ENCODE data around the gene CCBE1.
"Not testable (repeated sequence)": the region's sequence is repeated elsewhere in the genome, so short reads cannot be mapped to it uniquely, and the experiment has no call there.

The CCBE1 gene

GRCh38 chr18:59715966-59716369 lies 18.7 kb upstream of the CCBE1 start:
- no peak for DNase-seq (ENCODE audit: extremely low read depth in 1 of 2, low read depth in 1 of 2)

DNA sequence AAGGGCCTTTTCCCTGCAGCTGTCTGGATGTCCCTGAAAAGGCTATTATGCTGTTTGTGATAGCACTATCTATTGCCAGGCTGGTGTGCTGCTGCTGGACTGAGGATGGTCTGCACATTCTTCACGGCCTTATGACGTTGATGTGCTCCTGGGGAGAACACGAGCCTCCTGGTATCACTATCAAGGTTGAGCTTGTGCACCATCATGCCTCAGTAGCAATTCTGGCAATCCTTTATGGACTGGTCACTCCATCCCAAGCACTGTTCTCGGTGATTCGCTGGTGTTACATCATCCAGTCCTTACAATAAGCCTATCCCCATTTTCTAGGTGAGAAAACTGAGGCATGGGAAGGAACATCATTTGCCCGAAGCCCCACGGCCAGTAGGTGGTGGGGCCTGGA lies 18.2 kb upstream of the CCBE1 start:
- no peak for DNase-seq (ENCODE audit: extremely low read depth in 1 of 2, low read depth in 1 of 2)

GRCh38 chr18:59714096-59714495 lies 16.9 kb upstream of the CCBE1 start:
- not testable (repeated sequence) for DNase-seq (ENCODE audit: extremely low read depth in 1 of 2, low read depth in 1 of 2)

- no peak for DNase-seq (ENCODE audit: extremely low read depth in 1 of 2, low read depth in 1 of 2)
Observed at GRCh38 chr18:59712311-59712710, 15.1 kb upstream of the CCBE1 start.

- no peak for DNase-seq (ENCODE audit: extremely low read depth in 1 of 2, low read depth in 1 of 2)
Observed at GRCh38 chr18:59708988-59709387, 11.8 kb upstream of the CCBE1 start.

GRCh38 chr18:59707306-59707705 lies 10.1 kb upstream of the CCBE1 start:
- no peak for DNase-seq (ENCODE audit: extremely low read depth in 1 of 2, low read depth in 1 of 2)

DNA sequence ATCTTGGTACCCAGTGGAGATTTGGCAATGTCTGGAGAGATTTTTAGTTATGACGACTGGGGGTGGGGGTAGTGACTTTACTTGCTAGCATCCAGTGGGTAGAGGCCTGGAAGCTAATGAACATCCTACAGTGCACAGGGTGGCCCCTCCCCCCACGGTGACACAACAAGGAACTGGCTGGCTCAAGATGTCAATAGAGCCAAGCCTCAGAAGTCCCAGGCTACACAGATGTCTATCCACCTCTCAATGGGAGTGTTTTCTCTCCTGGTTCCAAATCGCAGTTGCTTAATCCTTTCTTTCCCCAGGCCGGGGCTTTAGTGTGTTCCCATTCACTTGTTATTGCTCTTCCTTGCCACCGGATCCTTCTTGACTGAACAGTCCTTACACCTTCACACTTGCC lies 9.3 kb upstream of the CCBE1 start:
- DNase-seq (ENCODE audit: extremely low read depth in 1 of 2, low read depth in 1 of 2) = no peak

DNA sequence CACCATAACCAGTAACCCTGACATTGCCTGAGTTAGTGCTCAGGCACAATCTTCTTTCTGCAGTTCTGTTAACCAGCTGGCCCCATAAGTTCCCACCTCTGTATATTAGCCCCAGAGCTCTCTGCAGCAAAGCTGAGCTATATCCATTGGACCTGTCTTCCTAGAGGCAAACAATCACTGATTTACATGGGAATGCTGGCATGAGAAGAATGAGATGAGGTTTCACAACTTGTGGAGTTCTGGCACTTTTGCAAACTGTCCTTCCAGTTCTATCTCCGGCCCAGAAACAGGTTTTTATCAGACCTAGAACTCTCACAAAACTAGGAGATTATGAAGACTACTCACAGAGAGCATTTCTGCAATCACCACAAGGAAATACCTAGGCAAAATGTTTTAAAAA lies 7.9 kb upstream of the CCBE1 start:
- DNase-seq (ENCODE audit: extremely low read depth in 1 of 2, low read depth in 1 of 2) = no peak

DNA sequence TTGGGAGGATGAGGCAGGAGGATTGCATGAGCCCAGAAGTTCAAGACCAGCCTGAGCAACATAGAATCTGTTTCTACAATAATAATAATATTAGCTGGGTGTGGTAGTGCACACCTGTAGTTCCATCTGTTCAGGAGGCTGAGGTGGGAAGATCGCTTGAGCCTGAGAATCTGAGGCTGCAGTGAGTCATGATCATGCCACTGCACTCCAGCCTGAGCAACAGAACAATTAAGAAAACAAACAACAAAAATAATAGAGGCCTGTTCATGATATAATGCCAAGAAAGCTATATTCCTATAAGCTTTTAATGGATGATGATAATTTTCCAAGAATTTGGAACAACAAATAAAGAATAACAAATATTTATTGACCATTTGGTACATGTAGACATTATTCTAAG lies 6.9 kb upstream of the CCBE1 start:
- DNase-seq (ENCODE audit: extremely low read depth in 1 of 2, low read depth in 1 of 2) = no peak

- no peak for DNase-seq (ENCODE audit: extremely low read depth in 1 of 2, low read depth in 1 of 2)
Observed at GRCh38 chr18:59701272-59701671, 4.0 kb upstream of the CCBE1 start.

- no peak for DNase-seq (ENCODE audit: extremely low read depth in 1 of 2, low read depth in 1 of 2)
Observed at GRCh38 chr18:59700535-59700967, 3.3 kb upstream of the CCBE1 start.

DNA sequence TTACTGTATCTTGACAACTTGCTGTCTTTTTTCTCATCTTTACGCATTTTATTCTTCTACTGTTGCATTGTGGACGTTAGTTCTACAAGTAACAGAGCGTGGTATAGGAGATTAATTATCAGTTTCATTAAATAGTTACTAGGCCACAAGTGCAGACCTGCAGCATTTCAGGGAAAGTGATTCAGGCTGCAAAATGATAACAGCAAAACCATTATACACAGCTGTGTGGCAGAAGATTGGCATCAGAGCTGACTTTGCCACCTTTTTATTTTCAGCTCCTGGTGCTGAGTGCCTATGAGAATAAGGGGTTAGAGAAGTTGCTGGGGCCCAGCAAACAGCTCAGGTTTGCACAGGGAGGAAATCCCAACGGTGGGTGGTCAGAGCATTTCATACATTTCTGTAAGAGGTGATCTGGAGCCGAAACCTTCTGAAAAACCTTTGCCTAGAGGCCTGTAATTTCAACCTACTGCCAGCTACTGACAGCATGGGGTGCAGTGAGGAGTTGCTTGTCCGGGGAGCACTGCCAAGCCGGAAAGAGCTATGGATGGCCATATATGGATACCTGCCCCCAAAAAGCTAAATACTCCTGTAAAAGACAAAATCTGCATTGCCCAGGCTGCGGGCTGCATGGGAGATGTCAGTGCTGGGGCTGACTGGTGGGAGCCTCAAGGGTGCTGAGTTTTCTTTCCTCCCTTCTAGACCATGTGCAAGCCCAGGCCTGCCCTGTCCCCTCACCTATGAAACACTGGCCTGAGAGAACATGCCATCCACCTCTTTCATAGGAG lies 2.7 kb upstream of the CCBE1 start:
- no peak for DNase-seq (ENCODE audit: extremely low read depth in 1 of 2, low read depth in 1 of 2)

- DNase-seq (ENCODE audit: extremely low read depth in 1 of 2, low read depth in 1 of 2) = no peak
Observed at GRCh38 chr18:59699061-59699460, 1.8 kb upstream of the CCBE1 start.

DNA sequence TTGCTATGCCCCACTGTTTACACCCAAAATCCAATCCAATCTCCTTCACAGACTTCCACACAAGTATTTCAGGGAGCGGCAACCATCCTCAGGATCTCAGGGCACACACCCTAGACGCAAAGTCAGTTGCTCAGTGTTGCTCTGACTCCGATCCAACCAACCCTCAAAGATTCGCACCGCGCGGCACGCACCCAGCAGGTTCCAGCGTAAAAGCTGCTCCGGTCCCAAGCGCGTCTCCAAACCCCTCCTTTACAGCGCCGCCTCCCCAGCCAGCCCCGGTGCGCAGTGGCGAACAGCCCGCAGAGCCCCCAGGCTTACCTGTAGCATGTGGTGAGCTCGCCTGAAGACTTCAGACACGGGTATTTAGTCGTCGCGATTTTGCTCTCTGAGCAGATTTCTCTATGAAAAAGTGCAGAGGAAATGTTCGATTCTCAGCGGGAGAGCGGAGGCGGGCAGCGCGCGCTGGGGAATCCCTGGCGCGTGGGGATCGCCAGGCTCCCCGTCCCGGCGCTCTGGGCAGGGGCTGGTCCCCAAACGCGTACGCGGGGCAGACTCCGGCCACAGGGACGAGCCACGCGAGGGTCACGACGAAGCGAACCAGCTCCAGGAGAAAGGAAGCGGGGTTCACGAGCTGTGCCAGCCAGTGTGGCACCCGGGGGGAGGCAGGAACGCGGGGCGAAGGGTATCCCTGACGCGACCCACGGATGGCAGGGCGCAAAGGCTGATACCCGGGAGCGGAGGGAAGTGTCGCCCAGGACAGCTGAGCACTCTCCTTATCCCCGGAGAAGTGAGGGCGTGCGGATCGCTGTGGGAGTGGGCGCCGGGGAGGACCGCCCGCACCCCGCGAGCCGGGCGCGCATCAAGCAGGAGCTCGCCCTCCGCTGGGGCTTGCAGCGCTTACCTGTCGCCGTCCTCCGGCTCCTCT lies 650 bp downstream of the CCBE1 start:
- DNase-seq (ENCODE audit: extremely low read depth in 1 of 2, low read depth in 1 of 2) = no peak

- no peak for DNase-seq (ENCODE audit: extremely low read depth in 1 of 2, low read depth in 1 of 2)
Observed at GRCh38 chr18:59695551-59695950, 1.7 kb downstream of the CCBE1 start.

GRCh38 chr18:59694824-59695223 lies 2.4 kb downstream of the CCBE1 start:
- DNase-seq (ENCODE audit: extremely low read depth in 1 of 2, low read depth in 1 of 2) = no peak

GRCh38 chr18:59691996-59692395 lies 5.2 kb downstream of the CCBE1 start:
- DNase-seq (ENCODE audit: extremely low read depth in 1 of 2, low read depth in 1 of 2) = no peak

GRCh38 chr18:59690996-59691395 lies 6.2 kb downstream of the CCBE1 start:
- DNase-seq (ENCODE audit: extremely low read depth in 1 of 2, low read depth in 1 of 2) = no peak

DNA sequence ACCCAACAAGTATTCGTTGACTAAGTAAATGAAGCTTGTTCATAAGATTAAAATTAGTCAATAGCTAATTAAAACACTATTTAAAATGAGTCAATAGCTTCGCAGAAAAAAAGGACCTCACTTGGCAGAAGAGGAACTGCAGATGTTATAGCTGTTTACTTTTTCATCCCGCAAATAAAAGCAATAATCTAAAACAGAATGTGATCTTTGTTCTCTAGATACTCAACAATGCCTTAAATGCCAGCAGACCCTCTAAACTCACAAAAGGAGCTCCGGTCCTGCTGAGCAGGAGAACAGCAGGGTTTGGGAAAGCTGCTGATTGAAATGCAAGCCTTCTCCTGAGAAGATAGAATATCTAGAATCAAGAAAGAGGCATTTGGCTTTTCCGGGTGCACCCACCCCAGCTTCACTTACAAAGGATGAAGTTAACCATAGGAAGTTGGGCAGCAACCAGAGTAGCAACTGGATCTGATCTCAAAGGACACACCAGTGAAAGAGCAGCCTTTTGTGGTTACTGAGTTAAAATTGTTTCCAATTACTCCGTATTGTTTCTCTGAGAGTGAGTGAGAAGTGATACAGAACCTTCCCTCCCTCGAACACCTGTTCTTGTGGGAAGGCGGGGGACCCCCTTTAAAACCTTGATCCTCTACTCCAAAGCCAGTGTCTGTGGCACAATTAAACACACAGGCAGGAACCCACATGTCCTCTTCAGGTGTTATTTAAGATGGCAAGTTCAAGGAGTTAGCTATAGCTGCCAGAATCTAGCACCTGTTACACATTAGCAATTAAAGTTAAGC lies 6.8 kb downstream of the CCBE1 start:
- DNase-seq (ENCODE audit: extremely low read depth in 1 of 2, low read depth in 1 of 2) = no peak

- no peak for DNase-seq (ENCODE audit: extremely low read depth in 1 of 2, low read depth in 1 of 2)
Observed at GRCh38 chr18:59689756-59690155, 7.5 kb downstream of the CCBE1 start.

- no peak for DNase-seq (ENCODE audit: extremely low read depth in 1 of 2, low read depth in 1 of 2)
Observed at GRCh38 chr18:59686260-59686659, 11.0 kb downstream of the CCBE1 start.

Data from activated CD8-positive, alpha-beta memory T cell treated with anti-CD3 and anti-CD28 coated beads for 1 hour (primary cell).